T1000 (cell line): ENCODE data around the gene CNNM3.
"Not testable (repeated sequence)": the region's sequence is repeated elsewhere in the genome, so short reads cannot be mapped to it uniquely, and the experiment has no call there.

Experiments used
- DNase-seq: peaks from one replicate; lab custom pipeline; 2025; ENCODE audit warnings: mixed read lengths; lab: John Stamatoyannopoulos, UW

The CNNM3 gene

DNA sequence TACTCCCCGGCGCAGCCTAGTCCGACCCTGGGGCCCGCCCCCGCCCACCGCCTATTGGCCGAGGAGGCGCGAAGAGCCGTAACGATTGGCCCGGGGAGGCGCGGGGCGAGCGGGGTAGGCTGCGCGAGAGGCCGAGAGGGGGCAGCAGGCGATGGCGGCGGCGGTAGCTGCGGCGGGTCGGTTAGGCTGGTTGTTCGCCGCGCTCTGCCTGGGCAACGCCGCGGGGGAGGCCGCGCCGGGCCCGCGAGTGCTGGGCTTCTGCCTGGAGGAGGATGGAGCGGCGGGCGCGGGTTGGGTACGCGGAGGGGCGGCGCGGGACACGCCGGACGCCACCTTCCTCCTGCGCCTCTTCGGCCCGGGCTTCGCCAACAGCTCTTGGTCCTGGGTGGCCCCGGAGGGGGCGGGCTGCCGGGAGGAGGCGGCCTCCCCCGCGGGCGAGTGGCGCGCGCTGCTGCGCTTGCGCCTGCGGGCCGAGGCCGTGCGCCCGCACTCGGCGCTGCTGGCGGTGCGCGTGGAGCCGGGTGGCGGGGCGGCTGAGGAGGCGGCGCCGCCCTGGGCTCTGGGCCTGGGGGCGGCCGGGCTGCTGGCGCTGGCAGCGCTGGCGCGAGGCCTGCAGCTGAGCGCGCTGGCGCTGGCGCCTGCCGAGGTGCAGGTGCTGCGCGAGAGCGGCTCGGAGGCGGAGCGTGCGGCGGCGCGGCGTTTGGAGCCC lies at the start of gene CNNM3:
Gene CNNM3 (plus strand): TSS at position 142 of the 709 bp plus-strand sequence. CDS start 10 bp downstream, at position 152.
- DNase-seq: peak; percentile 88

DNA sequence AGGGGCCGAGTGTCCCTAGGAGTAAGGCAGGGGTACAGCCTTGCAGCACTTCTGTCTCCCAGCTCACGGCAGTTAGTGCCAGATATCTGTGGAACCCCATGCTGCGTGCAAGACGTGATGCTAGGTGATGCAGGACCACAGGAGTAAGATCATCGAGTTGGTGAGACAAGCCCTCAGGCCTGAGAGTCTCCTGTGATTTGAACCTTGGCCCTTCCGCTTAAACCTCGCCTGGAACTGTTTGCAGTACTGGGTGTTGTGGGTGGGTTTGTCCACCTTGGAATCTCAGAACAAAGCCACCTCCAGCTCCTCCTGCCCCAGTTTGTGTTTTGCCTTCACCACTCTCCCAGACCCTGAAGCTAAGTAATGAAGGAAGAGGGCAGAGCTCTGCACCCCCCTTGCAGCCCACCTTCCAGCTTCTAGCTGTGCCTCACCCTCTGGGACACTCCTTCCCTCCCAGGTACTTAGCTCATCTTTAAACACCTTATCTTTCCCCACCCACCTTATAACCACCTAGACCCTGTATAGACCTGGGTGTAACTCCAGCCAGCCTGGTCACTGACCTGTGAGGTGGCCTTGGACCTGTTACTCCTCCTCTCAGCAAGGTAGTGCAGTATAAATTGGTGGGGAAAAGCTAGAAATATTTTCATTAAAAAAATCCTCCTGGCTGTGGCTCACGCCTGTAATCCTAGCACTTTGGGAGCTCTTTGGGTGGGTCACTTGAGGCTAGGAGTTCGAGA lies 48.8 kb upstream of the CNNM3 start:
- no peak for DNase-seq

DNA sequence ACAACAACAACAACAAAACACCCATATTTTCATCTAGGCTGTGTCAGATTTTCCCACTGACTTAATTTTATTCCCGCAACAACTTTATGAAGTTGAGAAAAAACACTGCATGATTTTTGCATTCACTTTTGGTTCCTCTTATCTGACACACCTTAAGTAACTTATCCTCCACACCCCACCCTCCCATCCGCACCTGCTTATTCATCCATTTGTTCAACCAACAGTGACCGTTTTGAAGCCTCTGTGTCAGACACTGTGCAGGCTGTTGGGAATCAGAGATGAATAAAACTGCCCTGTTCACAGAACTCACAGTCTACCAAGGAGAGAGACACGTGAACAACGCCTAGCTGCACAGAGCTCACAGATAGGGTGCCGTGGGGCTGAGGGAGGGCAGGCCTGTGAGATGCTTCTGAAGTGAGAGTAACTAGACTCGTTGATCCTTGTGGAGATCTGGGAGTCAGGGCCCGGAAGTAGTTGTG lies 47.9 kb upstream of the CNNM3 start:
- DNase-seq: no peak

DNA sequence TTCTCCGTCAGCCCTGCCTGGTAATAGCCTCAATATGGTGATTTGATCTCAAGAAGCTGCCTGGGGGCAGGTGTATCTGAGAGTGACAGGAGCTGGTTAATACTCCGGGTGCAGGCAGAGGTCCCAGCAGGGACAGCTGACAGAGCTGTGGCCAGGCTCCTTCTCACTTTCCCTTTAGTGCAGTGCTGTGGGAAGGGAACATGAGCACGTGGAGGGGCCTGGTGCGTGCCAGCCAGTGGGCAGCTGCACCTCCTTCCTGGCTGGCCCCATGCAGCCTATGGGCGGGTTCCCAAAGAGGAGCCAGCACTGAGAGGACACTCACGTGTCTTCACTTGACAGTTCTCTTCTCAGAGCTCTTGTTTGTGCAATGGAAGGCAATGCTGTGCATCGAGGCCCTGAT lies 46.3 kb upstream of the CNNM3 start:
- no peak for DNase-seq

DNA sequence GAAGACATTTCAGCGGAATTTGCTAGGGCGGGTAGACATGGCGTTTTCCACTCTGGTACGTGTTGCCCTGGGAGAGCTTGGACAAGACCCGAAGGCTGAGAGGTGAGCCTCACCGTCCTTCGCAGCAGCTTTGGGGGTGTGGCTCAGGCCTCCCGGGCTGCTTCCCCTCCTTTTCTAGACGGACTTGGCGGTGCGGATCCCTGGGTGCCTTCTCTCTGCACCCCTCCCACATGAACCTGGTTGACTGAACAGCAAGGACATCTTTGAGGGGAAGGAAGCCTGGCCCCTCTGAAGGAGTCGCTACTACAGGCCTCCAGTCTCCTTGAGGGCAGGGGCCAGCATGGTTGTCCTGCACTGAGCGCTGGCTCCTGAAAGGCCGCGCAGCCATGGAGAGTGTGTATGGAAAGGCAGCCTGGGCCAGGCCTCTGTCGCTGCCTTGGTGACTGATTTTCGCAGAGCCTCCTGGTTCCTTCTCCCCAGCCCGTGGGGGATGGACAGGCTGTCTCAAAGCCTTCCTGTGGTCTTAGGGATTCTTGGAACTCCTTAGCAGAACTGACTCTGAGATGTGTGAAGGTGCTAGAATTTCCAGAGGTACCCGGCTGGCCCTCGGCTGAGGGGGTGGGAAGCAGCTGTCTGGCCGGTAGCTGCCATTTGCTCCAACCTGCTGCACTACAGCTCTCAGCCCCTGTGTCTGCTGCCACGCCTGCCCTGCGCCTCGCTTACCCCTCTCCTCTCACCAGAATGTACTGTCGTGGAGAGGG lies 45.4 kb upstream of the CNNM3 start:
- DNase-seq: no peak

DNA sequence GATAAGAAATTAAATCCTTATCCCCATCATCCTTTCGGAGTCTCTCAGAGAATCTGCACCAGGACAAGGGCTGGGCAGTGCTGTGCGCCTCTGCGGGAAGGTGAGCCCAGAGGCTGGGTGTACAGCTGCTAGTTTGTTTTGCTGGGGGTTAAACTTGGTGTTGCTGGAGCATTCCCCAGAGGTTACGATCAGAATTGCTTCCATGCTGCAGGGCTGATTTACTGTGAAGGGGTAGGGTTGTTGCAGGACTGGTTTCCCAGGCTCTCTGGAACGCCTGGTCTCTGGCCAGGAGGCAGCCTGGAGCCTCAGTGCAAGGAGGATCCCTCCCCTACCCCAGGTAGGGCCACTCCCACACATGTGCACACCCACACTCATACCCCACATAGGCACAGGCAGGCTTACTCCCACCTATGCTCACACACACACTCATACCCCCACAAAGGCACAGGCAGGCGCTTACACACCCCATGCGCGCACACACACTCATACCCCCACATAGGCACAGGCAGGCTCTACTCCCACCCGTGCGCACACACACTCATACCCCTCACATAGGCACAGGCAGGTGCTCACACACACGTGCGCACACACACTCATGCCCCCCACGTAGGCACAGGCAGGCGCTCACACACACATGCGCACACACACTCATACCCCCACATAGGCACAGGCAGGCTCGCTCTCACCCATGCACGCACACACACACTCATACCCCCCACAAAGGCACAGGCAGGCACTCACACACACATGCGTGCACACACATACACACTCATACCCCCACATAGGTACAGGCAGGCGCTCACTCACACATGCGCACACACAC lies 44.1 kb upstream of the CNNM3 start:
- no peak for DNase-seq

DNA sequence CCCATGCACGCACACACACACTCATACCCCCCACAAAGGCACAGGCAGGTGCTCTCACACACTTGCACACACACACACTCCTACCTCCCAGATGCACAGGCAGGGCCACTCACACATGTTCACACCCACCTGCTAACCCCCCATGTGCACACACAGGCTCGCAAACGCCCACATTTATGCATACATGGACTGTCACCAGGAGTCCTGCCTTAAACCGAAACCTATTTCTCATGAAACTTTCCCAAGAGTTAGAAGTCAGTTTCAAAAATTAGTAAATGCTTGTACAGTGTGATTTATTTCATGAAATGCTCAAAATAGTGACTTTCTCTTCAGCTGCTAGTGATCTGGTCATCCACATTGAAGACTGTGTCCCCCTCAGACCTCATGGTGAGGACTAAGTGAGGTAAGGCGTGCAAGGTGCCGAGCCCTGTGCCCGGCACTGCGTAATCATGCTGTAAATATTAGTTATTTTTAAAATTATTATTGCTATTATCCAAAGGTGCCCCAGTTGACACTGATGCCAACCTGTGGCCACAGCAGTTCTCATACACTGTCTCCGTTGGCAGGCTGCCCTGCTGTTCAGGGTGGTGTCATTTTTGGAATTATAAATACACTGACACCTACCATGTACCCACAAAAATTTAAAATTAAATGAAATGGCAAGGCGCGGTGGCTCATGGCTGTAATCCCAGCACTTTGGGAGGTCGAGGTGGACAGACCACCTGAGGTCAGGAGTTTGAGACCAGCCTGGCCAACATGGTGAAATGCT lies 43.0 kb upstream of the CNNM3 start:
- DNase-seq: no peak

DNA sequence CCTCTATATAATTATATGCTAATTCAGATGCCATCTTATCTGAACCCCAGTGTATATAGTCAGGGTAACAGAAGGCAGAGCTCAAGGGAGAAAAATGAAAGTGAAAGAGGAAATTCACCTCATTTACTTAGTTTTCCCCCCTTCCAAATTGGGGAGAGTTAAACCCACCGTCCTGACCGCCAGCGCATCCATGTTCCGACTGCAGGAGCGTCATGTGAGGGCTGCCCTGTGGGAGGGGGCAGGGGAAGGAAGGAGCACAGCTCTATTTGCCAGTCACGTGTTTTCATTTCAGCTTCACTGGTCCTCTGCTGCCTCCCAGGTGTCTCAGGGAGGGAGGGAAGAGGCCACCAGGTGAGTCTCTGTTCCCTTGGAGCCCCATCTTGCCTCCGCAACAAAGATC lies 42.1 kb upstream of the CNNM3 start:
- no peak for DNase-seq

DNA sequence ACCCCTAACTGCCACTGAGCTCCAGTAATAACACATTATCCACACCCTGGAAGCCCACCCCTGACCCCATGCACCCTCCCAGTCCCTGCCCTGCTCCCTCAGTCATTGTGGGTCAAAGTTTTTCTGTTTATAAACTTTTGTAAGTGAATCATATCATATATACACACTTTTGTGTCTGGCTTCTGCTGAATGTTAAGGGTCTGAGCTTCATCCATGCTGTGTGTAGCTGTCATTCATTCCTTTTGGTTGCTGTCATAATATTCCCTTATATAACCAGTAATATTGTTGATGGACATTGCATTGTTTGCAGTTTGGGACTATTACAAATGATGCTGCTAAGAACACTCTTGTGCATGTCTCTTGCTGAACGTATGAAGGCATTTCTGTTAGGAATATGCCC lies 40.9 kb upstream of the CNNM3 start:
- no peak for DNase-seq

DNA sequence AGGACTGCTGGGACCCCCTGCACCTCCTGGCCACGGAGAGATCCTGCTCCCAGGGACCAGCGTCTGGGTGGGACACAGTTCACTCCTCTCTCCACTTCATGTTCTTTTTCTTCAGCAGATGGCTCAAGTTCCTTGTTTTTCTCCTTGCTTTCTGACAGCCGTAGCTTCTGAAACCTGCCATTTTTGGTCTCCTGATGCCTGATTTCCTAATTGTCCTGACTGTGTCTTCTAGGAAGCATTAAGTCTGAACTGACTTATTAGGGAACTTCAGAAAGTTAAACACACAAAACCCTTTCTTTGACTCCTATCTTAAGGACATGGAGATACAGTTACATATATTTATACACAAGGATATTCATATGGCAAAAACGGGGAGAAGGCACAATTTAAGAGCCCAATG lies 32.7 kb upstream of the CNNM3 start:
- no peak for DNase-seq

DNA sequence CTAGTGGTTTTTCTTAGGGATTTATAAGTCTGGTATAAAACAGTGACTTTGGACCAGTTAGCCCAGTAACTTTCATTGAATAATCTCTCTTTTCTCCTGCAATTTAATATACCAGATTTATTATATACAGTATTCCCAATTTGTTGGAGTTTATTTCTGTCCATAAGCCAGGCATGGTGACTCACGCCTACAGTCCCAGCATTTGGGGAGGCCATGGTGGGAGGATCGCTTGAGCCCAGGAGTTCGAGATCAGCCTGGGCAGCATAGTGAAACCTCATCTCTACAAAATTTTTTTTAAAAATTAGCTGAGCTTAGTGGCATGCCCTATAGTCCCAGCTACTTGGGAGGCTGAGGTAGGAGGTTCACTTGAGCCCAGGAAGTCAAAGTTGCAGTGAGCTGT lies 28.7 kb upstream of the CNNM3 start:
- no peak for DNase-seq

DNA sequence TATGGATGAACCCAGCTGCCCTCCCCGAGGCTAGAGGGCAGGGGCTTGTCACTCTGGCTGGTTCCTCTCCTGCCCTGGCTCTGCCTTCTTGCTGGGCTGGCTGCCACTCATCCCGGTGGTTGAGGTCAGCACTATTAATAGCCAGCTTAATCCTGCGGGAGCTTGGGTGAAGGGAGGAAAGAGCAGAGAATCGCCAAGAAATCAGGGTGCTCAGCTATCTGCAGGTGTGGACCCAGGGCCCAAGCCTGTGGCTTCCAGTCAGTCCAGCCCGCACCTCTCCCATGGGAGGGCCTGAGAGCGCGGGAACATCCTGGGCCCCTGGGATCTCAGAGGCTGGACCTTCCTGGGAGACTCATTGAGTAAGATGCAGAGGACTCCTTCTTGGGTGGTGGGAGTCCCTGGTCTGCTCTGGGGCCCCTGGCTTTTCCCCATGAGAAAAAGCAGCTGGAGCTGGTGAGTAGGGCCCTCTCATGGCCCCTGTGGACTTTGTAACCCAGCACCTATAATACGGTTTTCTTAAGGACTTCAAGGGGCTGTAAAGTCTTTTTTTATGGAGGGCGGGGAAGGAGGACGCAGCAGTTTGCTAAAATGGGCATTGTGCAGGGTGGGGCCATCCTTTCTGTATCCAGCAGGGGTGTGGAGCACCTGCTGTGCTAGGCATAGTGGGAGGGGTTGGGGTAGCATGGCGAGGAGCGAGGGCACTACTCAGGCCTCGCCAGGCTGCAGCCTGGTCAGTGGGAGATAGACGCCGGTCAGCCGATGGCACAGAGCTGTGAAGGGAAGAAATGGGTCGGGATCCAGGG lies 27.4 kb upstream of the CNNM3 start:
- no peak for DNase-seq

DNA sequence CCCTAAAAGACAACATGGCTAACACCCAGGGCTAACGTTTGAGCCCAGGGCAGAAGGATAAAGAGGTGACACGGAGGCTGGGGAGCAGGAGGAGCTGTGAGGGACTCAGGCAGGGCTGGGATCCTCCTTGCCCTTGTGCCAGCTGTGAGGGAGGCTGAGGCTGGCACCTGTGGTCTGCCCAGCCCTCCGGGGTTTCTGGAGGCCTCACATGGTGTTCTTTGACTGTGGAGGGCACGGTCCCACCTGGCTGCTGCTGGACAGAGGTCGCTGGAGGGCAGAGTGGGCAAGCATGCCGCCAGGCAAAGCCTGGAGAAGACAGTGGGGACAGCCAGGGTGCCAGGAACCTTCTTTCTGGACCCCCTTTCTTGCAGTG lies 26.8 kb upstream of the CNNM3 start:
- no peak for DNase-seq

DNA sequence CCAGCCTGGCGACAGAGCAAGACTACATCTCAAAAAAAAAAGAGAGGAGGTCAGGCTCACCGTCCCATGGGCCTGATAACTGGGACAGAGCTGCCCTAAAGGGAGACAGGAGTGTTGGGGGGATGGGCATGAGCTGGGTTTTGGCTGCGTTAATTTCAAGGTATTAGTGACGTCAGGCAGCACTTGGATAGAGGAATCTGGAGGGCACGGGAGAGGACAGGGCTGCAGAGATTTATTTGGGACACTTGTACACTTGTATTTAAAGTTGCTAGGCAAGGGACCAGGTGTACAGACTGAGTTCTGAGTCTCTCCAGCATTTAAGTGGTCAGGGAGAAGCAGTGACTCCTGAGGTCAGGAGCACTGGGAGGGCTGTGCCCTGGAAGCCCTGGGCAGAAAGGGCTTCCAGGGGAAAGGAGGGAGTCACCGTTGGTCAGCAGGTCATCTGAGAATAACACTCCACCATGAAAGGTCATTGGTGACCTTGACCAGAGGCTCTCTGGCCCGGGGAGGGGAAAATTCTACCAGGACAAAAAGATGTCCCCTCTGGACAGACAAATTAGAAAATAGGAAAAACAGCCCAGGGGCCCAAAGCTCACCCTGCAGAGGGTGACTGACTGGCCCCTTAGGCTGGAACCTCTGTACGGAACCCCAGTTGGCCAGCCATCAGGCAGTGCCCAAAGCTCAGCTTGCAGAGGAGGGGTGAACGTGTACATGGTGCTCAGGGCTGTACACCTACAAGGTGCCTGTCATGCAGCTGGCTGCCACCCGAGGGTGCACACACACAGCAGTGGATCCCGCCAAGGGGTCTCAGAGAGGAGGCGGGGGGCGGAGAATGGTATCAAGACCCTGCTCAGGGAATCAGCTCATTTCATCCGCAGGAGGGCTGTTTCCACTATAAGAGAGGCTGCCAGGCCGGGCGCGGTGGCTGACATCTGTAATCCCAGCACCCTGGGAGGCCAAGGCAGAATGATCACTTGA lies 23.0 kb upstream of the CNNM3 start:
- no peak for DNase-seq

DNA sequence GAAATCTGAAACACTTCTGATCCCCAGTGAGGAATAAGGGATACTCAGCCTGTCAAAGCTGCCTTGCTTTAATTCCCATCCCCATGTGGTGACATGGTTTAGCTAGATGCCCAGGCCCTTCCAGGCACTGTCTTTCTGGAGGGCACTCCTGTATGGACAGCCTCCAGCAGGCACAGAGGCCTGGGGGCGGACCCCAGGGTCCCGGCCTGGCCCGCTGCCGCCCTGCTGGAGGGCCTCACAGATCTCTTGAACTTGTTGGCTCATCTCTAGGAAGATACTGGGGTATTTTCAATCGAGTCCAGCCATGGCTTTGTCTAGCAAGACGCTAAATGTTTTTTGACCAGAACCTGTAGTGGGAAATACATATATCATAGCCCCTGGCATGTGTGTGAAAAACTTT lies 21.0 kb upstream of the CNNM3 start:
- no peak for DNase-seq

DNA sequence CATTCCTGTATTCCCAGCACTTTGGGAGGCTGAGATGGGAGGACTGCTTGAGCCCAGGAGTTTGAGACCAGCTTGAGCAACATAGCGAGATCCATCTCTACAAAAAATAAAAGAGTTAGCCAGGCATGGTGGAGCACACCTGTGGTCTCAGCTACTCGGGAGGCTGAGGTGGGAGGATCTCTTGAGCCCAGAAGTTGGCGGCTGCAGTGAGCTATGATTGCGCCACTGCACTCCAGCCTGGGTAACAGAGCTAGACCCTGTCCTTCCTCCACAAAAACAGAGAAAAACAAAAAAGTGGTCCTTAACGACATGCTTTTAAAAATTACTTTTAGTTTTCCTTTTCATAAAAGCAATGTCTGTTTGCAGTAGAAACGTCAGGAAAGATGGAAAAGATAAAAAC lies 19.6 kb upstream of the CNNM3 start:
- DNase-seq: not testable (repeated sequence)

DNA sequence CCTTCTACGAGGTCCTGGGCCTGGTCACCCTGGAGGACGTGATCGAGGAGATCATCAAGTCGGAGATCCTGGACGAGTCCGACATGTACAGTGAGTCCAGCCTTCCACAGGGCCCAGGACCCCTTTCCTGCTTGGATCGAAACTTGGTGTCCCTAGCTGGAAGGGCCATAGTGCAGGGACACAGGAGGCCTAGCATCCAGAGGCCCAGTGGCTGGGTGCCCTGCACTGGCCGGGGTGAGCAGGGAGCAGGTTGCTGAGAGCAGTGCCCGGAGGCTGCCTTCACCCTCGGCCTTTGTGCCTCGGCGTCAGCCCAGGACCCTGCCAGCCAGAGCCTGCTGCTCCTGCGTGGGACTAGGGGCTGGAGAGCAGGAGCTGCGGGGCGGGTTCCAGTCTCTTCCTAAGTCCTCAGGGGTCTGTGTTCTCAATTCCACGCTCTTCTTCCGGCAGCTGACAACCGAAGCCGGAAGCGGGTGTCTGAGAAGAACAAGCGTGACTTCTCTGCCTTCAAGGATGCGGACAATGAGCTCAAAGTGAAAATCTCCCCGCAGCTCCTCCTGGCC lies 18.9 kb upstream of the CNNM3 start:
- DNase-seq: no peak

DNA sequence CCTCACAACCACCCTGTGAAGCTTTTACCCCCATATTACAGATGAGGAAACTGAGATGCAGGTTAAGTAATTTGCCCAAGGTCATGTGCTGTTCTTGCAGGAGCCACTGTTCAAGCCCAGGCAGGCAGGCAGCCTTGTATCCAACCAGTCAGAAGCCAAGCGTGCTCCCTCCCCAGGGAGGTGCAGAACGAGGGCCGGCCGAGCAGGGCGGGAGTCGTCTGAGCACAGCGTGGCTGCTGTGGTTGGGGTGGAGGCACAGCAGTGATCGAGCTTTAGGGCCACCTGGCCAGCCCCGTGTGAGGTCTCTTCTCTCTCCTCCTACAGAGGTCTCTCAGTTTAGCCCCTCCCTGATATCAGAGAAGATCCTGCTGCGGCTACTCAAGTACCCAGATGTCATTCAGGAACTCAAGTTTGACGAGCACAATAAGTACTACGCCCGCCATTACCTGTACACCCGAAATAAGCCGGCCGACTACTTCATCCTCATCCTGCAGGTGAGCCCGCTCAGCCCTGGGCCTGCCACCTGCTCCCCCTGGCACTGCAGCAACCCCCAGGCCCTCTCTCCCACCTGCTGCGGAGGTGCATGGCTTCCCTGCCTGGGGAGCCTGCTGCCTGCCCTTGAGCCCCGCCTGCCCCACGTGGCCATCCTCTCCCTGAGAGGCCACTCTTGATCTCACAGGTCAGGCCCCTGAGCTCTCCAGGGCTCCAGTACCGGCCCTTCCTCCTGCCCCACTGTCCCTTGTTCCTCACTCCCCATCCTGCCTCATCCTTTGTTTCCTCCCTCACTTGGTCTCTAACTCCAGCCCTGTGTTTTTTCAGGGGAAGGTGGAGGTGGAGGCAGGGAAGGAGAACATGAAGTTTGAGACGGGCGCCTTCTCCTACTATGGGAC lies 17.1 kb upstream of the CNNM3 start:
- DNase-seq: no peak
